Spleen (tissue), 11 donors: ENCODE measurements around the gene RBM24. TPM values are rescaled to one million over a fixed set of nuclear protein-coding genes. Genes with fewer than 3 reads are reported as not detected.

Experiments
- DNase-seq: peaks from one replicate; pipeline ENCODE4 v3.0.0-alpha.2; 2020
- H3K27ac ChIP-seq, 8 donors: fragments of 200-600 bp; sonication (generic) in 7 of 8; 1 replicate in 4 of 8; 2 replicates in 4 of 8; pipeline versions ENCODE4 v1.5.0 to v1.8.0; 2016 to 2021; ENCODE audit warnings: inconsistent platforms in 4 of 8, mild to moderate bottlenecking in 4 of 8, moderate library complexity in 1 of 8
- H3K27me3 ChIP-seq, 7 donors: fragments of 200-600 bp; sonication (generic) in 6 of 7; replicated peaks in 1 of 7; 1 replicate in 4 of 7; 2 replicates in 3 of 7; pipeline versions ENCODE4 v1.5.0 to v1.8.0; 2016 to 2021; ENCODE audit warnings: inconsistent platforms in 3 of 7, mild to moderate bottlenecking in 1 of 7
- H3K36me3 ChIP-seq, 6 donors: fragments of 200-600 bp; sonication (generic) in 5 of 6; 1 replicate in 4 of 6; 2 replicates in 2 of 6; pipeline versions ENCODE4 v1.5.0 to v1.8.0; 2016 to 2021; ENCODE audit warnings: inconsistent platforms in 2 of 6
- H3K4me1 ChIP-seq, 6 donors: fragments of 200-600 bp; sonication (generic) in 5 of 6; 1 replicate in 3 of 6; 2 replicates in 3 of 6; pipeline versions ENCODE4 v1.5.0 to v1.8.0; 2016 to 2021; ENCODE audit warnings: inconsistent platforms in 3 of 6
- H3K4me3 ChIP-seq, 8 donors: fragments of 200-600 bp; sonication (generic) in 7 of 8; 1 replicate in 4 of 8; 2 replicates in 4 of 8; pipeline versions ENCODE4 v1.5.0 to v1.8.0; 2016 to 2021; ENCODE audit warnings: inconsistent platforms in 4 of 8, mild to moderate bottlenecking in 4 of 8, moderate library complexity in 2 of 8
- H3K9me3 ChIP-seq, 8 donors: fragments of 200-600 bp; sonication (generic) in 7 of 8; 1 replicate in 4 of 8; 2 replicates in 4 of 8; pipeline versions ENCODE4 v1.5.0 to v1.8.0; 2016 to 2021; ENCODE audit warnings: inconsistent platforms in 4 of 8
- POLR2A ChIP-seq, 3 donors: fragments of 450-650 bp; IDR thresholded peaks; one replicate each; pipeline ENCODE4 v1.5.1; 2017; ENCODE audit warnings: antibody characterized with exemption in 3 of 3, mild to moderate bottlenecking in 1 of 3
- POLR2AphosphoS5 ChIP-seq, 3 donors: sonication (generic); formaldehyde crosslinking; IDR thresholded peaks; one replicate each; pipeline ENCODE4 v1.5.1; 2017; ENCODE audit warnings: antibody characterized with exemption in 3 of 3
- WGBS, 5 donors: extraction: QIAGEN DNeasy Blood & Tissue Kit in 3 of 5; methylation state at CpG; one replicate each; pipeline versions ENCODE4 v1.1.5 to v1.1.7; 2013 to 2018; 5-methylcytosine and 5-hydroxymethylcytosine counted together
- intact Hi-C: fragments of 100-400 bp; cut with DNase I; formaldehyde crosslinking; loops from one replicate; pipeline ENCODE4 v1.15.0; 2023; ENCODE audit warnings: low total_unique reads
- polyA plus RNA-seq, 3 donors: library from polyadenylated mRNA; stranded (reverse); fragments of 200-250 nt; gene quantifications; one replicate each; pipeline ENCODE4 v1.2.1, GENCODE V29; 2013
- total RNA-seq, 7 donors: library from RNA; depleted of rRNA in 3 of 7; stranded (reverse); fragments of >200 nt in 3 of 7; fragmentation: NEBNext Ultra II Directional in 4 of 7; extraction: Animal tissue kit (Norgen Biotek cat#: 25700) in 4 of 7; gene quantifications; one replicate each; pipeline versions ENCODE4 v1.1.0 to v1.2.1, GENCODE V29; 2016 to 2021
- TF ChIP-seq, protein P1 (sequence below), 11 experiments: fragments of 200-600 bp in 7 of 11; fragments of 450-650 bp in 4 of 11; sonication (generic) in 4 of 11; IDR thresholded peaks in 8 of 11; conservative IDR thresholded peaks in 3 of 11; 1 replicate in 7 of 11; 2 replicates in 4 of 11; pipeline versions ENCODE4 v1.4.0 to v1.8.0; 2016 to 2021; ENCODE audit warnings: antibody characterized with exemption in 11 of 11, inconsistent platforms in 4 of 11, mild to moderate bottlenecking in 1 of 11
- donor health status: healthy with polysubstance abuse.
- donor health status: DM: no; HTN: no; CAD: no; lungs with moderate emphysema.
- donor health status: DM: no; HTN: no; CAD: no.
- donor health status: Bipolar disorder and iron deficiency.
- donor health status: healthy.
- donor health status: DM: no; HTN: no; CAD: no.
- donor health status: DM: yes; HTN: yes; CAD: no.

The RBM24 gene
- total and polyA plus RNA-seq, 10 donors = 0.33 to 1.8 (median 0.88) TPM

DNA sequence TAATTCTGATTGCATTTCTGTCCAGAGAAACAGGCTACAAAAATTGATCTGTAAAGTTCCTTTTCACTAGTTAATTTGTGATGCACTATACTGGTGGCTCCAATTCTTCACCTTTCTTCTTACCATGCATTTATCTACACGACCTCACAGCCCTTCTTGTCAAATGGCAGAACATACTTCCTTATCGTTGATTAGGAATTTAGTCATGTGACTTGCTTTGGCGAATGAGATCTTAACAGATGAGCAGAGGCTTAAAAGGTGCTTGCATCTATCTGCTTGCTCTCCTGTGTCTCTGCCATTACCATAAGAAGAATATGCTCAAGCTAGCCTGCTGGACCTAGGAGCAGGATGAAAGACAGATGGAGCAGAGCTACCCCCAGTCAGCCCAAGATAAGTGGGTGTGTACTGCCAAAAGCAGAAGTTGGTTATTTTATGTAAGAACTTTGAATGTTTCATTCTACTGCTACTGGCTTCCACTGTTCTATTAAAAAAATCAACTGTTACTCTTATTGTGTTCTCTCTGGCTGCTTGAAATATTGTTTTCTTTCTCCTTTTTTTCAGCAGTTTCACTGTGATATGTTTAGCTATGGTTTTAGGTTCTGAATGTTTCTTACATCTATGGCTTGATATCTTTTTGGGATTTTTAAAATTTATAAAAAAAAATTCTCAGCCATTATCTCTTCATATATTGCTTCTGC, 40.2 kb upstream of the RBM24 start:
- no peak for DNase-seq
- no peak overlapping the region for H3K4me3 ChIP-seq
- peaks cover 0 to 10% (median 2%) of the 10 kb centered on the region in 8 donors for H3K9me3 ChIP-seq
- H3K27me3 ChIP-seq = peaks cover 0 to 14% (median 0%) of the 10 kb centered on the region in 7 donors
- no peaks in the 10 kb centered on the region for H3K4me1 ChIP-seq
- 76 to 83% (median 79%) methylated on average over 3 of the region's 3 CpGs for whole genome bisulfite sequencing, 5 donors
- no peak overlapping the region for H3K27ac ChIP-seq
- intact Hi-C loops = no loop called here
- no peaks in the 10 kb centered on the region for H3K36me3 ChIP-seq
- no peak for TF ChIP-seq POLR2A (IDR thresholded peaks at IDR 0.05)
- TF ChIP-seq, protein P1, sequence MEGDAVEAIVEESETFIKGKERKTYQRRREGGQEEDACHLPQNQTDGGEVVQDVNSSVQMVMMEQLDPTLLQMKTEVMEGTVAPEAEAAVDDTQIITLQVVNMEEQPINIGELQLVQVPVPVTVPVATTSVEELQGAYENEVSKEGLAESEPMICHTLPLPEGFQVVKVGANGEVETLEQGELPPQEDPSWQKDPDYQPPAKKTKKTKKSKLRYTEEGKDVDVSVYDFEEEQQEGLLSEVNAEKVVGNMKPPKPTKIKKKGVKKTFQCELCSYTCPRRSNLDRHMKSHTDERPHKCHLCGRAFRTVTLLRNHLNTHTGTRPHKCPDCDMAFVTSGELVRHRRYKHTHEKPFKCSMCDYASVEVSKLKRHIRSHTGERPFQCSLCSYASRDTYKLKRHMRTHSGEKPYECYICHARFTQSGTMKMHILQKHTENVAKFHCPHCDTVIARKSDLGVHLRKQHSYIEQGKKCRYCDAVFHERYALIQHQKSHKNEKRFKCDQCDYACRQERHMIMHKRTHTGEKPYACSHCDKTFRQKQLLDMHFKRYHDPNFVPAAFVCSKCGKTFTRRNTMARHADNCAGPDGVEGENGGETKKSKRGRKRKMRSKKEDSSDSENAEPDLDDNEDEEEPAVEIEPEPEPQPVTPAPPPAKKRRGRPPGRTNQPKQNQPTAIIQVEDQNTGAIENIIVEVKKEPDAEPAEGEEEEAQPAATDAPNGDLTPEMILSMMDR (IDR thresholded peaks at IDR 0.05 in 8 of 11, conservative IDR thresholded peaks at IDR 0.05 in 3 of 11) = no peak
- TF ChIP-seq POLR2AphosphoS5 (IDR thresholded peaks at IDR 0.05) = no peak

DNA sequence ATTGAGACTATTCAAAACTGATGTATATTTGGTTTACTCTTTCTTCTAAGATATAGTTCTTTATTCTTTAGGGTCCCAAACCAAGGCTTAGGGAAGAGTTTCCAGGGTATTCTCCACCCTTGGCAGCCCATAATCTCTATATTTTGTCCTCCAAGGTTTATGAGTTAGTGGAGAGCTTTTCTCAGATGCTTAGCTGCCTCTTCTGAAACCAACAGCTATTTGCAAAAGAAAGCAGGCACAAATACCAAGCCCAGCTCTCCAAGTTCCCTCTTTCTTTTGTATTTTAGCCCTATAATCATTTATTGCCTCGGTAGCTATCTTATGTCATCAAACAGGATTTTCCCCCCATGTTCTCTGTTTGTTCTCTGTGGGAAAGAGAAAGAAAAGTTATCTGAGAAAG, 39.1 kb upstream of the RBM24 start:
- no peak for TF ChIP-seq POLR2A (IDR thresholded peaks at IDR 0.05)
- no peak for TF ChIP-seq POLR2AphosphoS5 (IDR thresholded peaks at IDR 0.05)
- TF ChIP-seq, protein P1 (IDR thresholded peaks at IDR 0.05 in 8 of 11, conservative IDR thresholded peaks at IDR 0.05 in 3 of 11) = no peak
- Histone ChIP-seq H3K27ac (no peak overlapping the region), H3K4me1 (no peaks in the 10 kb centered on the region), H3K4me3 (no peak overlapping the region), H3K9me3 (peaks cover 0 to 10% (median 2%) of the 10 kb centered on the region in 8 donors), H3K27me3 (peaks cover 0 to 14% (median 0%) of the 10 kb centered on the region in 7 donors), H3K36me3 (no peaks in the 10 kb centered on the region)
- intact Hi-C loops = no loop called here
- 29 to 59% (median 44%) methylated on average over 1 of the region's 1 CpG for WGBS, 5 donors
- DNase-seq = no peak

DNA sequence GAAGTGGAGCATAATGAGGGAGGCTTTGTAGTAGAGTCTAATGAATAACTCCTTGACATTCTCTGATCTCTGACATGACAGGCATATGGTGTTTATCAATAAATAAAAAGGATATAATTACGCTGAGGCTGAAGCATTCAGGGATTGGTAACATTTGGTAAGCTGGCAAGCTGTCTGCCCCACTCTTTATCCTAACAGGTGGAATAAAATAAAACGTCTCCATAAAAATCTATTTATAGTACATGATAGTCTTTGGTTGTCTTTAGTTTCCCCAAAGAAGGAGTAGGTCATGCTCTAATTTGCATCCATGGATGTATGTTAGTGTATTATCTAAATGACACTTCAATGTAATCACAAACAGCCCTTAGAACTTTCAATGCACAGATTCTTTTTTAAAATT, 30.9 kb upstream of the RBM24 start:
- intact Hi-C loops = no loop called here
- Histone ChIP-seq H3K27me3 (no peaks in the 10 kb centered on the region), H3K36me3 (no peaks in the 10 kb centered on the region), H3K4me3 (no peak overlapping the region), H3K9me3 (no peaks in the 10 kb centered on the region), H3K4me1 (no peaks in the 10 kb centered on the region), H3K27ac (no peak overlapping the region)
- WGBS, 5 donors = 75 to 85% (median 79%) methylated on average over 2 of the region's 2 CpGs
- DNase-seq = no peak
- TF ChIP-seq, protein P1 (IDR thresholded peaks at IDR 0.05 in 8 of 11, conservative IDR thresholded peaks at IDR 0.05 in 3 of 11) = no peak
- no peak for TF ChIP-seq POLR2AphosphoS5 (IDR thresholded peaks at IDR 0.05)
- no peak for TF ChIP-seq POLR2A (IDR thresholded peaks at IDR 0.05)

DNA sequence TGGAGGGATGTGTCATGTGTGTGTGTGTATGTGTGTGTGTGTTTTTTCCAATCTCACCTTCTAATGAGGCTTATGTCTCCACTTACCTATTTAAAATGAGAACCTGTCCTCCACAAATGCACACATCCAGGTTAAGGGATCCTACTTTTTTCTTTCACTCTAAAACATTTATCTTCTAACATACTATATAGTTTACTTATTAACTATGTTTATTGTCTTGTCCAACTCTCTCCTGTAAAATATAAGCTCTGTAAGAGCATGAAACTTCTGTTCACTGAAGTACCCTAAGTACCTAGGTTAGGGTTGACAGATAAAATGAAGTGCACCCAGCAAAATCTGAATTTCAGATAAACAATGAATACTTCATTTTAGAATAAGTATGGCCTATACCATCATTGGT, 29.2 kb upstream of the RBM24 start:
- intact Hi-C loops = no loop called here

More for the DNA sequence above, 29.2 kb upstream of the RBM24 start:
- Histone ChIP-seq H3K27ac (no peak overlapping the region), H3K36me3 (no peaks in the 10 kb centered on the region), H3K4me1 (no peaks in the 10 kb centered on the region), H3K4me3 (no peak overlapping the region), H3K27me3 (no peaks in the 10 kb centered on the region), H3K9me3 (no peaks in the 10 kb centered on the region)
- no peak for DNase-seq
- TF ChIP-seq, protein P1 (IDR thresholded peaks at IDR 0.05 in 8 of 11, conservative IDR thresholded peaks at IDR 0.05 in 3 of 11) = no peak
- TF ChIP-seq POLR2AphosphoS5 (IDR thresholded peaks at IDR 0.05) (no peak), POLR2A (IDR thresholded peaks at IDR 0.05) (no peak)
